T-helper 22 cell (primary cell): ENCODE data around the gene GRK4.
"Not testable (repeated sequence)": the region's sequence is repeated elsewhere in the genome, so short reads cannot be mapped to it uniquely, and the experiment has no call there.

ENCODE experiments used
- DNase-seq: peaks from one replicate; pipeline ENCODE4 v3.0.0-alpha.2; 2020; ENCODE audit warnings: low read depth

Gene GRK4

GRCh38 chr4:2941138-2942036 is 22.0 kb upstream of the GRK4 start:
- no peak for DNase-seq

- no peak for DNase-seq
Measured at GRCh38 chr4:2942037-2942531, 21.3 kb upstream of the GRK4 start.

DNA sequence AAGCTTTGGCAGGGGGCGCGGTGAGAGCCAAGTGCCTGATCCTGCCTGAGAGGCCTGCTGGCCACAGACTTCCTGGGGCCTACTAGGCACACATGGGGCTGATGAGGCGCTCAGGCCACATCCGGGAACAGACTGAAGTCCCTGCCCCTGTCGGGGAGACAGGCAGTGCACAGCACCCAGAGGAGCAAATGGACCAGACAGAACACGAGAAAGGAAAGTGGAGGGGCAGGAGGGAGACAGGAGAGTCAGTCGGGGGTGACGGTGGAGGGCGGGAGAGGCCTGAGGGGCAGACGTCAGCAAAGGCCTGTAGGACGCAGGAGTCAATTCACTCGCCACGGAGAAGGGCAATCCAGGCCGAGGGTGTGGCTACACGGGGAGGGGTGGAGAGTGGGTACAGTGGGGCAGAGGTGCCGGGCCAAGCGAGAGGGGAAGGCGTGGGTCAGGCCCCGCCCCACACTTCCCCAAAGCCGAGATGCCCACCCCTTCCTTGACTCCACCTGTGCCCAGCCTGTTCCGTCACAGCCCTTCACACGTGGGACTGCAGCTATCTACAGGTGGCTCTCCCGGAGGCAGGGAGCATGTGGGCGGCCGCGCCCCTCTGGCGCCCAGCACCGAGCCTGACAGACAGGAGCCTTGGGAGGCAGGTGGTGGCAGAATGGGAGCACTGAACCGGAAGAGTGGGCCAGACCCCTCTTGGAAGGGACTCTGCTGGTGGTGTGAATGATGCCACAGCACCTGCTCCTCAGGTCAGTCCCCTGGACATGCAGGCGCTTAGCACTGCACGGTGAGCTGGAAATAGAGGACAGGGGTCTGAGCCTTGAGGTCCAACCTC is 20.6 kb upstream of the GRK4 start:
- DNase-seq: peak; percentile 39

DNA sequence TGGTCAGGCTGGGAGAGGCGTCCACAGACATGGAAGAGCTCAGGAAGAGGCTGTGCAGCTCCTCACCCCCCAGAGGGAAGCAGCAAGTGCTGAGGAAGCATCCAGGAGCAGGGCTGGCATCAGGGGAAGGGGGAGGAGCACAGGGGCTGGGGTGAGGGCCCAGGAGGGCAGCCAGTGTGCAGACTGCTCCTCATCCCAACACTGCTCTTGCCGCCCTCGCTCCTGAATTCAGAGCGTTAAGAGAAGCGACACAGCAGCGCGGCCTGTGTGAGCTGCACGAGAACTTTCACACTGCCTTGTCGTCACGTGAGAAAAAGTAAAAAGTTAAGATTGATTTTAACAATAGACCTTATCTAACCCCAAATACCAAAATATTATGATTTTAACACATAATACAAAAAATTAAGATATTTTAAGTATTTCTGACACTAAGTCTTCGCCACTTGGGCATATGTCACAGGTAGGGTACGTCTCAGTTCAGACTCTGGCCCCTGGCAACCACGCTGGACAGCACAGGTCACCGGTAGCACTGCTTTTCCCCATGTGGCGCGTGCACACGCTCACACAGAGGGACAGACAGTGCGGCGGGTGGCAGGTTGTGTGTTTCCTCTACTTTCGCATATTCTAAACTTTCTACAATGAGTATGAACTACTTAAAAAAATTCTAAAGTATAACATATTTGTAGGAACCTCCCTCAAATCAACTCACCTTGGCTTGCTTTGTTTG is 19.8 kb upstream of the GRK4 start:
- no peak for DNase-seq

DNA sequence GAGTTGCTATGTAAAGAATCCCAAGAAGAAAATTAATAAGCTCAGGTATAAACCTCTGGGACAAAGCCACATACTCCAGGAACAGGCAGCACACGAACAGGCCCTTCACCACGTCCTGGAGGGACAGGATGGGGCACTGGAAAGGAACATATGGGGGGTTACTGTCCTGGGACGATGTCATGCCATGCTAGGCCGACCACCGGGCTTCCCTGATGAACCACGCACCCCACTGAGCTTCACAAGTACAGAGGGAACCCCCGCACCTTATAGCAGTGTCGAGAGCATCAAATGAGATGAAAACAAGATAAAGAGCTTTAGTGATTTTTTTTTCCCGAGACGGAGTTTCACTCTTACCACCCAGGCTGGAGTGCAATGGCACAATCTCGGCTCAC is 19.3 kb upstream of the GRK4 start:
- no peak for DNase-seq

GRCh38 chr4:2944586-2945526 is 18.5 kb upstream of the GRK4 start:
- no peak for DNase-seq

GRCh38 chr4:2945619-2946604 is 17.5 kb upstream of the GRK4 start:
- not testable (repeated sequence) for DNase-seq

DNA sequence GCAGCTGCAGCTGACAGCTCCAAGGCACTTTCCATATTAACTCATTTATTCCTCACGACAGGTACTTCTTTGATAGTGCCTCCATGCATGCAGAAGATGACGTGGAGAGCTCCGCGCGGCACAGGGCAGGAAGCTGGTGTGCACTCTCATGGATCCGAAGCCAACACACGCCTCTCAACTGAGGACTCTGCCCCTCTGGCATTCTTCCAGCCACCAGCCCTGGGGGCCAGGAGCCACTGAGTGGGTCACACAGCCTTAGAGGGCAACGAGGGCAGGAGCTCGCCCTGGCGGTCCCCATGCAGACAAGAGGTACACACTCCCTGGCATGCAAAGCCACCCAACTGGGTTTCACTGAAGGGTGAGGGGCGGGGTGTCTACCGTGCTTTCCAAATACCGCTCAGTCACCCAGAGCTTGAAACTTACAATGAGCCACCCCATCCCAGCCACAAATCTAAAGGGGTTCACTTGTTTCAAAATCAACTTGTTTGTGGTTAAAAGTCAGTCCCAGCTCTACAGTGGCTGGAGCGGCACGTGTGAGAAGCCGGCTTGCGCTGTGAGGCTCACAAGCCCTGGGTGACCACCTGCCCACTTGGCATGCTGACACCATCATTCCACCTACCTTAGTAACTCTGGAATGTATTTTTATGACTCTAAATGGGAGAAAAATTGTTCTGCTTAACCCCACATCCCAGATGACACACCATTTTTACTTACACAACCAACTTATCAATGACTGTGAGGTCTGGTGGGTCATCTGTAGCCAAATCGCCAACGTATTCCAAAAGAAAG is 16.4 kb upstream of the GRK4 start:
- DNase-seq: no peak

GRCh38 chr4:2947926-2948325 is 15.4 kb upstream of the GRK4 start:
- no peak for DNase-seq

DNA sequence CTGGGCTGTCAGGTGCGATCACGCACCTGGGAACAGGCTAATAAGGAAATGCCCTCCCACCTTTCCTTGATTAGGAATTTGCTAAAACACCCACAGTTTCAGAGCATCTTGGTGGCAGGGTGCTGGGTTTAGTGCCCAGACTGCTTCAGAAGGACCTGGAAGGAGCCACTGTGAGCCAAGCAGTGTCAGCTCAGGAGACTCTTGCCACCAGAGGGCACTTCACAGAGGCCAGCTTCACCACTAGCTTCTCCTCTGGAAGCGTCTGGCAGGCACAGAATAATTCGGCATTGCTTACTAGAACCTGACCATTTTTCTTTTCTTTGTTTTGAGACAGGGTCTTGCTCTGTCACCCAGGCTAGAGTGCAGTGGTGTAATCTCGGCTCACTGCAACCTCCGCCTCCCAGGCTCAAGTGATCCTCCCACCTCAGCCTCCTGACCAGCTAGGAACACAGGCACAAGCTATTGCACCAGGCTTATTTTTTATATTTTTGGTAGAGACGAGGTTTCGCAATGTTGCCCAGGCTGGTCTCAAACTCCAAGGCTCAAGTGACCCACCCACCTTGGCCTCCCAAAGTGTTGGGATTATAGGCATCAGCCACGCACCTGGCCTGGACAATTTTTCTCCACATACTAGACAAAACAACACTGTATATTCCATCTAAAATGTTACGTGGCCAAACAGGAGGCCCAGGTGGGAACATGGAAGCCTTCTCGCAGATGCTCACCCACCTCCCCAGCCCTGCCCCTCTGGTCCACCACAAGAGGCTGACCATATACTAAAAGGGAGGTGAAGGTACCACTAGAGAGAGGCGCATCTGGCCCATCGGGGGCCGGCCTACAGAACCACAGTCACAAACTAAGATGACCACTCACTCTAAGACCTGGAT is 14.2 kb upstream of the GRK4 start:
- no peak for DNase-seq

GRCh38 chr4:2949782-2950125 is 13.6 kb upstream of the GRK4 start:
- no peak for DNase-seq

- DNase-seq: no peak
Measured at GRCh38 chr4:2950221-2950989, 13.0 kb upstream of the GRK4 start.

- DNase-seq: no peak
Measured at GRCh38 chr4:2953496-2953895, 9.9 kb upstream of the GRK4 start.

DNA sequence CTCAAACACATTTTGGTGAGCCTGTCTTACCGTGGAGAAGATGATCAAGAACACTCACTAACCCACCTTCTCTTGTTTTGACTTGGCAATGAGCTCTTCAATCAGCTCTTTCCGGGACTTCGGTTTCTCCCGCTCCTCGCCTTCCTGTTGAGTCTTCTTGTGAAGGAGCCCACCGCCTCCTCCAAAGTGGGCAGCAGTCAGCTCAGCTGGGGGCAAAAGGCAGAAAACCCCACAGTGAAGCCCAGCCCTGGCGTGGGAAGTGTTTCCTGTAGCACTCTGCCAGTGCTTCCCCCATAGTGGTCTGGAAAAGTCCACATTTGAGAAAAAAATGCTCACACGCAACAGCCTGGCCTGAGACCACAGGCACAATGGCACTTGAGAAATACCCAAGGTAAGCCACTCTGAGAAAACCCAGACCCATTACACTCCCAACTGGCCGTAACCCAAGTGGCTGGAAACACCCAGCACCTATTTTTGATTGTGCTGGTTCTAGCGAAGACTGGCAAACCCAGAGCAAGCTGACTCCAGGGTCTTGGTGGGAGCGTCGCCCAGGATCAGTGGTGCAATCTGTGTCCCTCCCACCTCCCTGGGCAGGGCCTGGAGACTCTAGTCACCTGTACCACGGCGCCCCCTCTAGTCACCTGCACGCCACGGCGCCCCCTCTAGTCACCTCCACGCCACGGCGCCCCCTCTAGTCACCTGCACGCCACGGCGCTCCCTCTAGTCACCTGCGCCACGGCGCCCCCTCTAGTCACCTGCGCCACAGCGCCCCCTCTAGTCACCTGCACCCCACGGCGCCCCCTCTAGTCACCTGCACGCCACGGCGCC is 8.8 kb upstream of the GRK4 start:
- peak; percentile 50 for DNase-seq

DNA sequence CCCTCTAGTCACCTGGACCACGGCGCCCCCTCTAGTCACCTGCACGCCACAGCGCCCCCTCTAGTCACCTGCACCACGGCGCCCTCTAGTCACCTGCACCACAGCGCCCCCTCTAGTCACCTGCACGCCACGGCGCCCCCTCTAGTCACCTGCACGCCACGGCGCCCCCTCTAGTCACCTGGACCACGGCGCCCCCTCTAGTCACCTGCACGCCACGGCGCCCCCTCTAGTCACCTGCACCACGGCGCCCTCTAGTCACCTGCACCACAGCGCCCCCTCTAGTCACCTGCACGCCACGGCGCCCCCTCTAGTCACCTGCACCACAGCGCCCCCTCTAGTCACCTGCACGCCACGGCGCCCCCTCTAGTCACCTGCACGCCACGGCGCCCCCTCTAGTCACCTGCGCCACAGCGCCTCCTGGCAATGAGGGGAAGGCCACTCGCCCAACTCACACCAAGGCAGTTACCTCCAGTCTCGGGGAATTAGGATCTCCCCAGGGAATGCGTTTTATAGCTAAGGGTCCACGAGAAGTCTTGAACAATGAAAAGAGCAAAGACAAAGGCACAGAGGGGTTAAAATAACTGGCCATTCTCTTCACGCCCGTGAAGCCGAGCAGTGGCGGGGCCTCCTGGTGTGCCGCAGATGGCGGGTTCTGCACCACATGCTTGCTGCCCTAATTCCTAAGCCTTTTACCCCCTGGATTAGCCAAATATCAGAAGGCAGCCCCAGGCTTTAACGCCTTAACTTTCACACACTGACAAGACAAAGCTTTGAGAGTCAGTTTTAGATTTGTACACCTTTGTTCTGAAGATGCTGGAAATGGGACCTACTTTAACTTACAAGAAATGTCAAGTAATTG is 8.0 kb upstream of the GRK4 start:
- not testable (repeated sequence) for DNase-seq

- DNase-seq: no peak
Measured at GRCh38 chr4:2958446-2958845, 4.9 kb upstream of the GRK4 start.
